PFSK-1 (cell line): ENCODE measurements around the gene RIPK1.

Experiments used
- POLR2AphosphoS5 ChIP-seq: IDR thresholded peaks from 2 replicates; pipeline ENCODE4 v1.6.1; 2012; ENCODE audit warnings: low read depth, mild to moderate bottlenecking, control low read depth, low read length, moderate library complexity
- REST ChIP-seq, 2 experiments: IDR thresholded peaks; 2 replicates each; pipeline versions ENCODE4 v1.6.1 to v1.8.0; 2011 to 2012; ENCODE audit warnings: low read depth in 2 of 2, low read length in 2 of 2, control low read depth in 1 of 2, inconsistent platforms in 1 of 2, mild to moderate bottlenecking in 1 of 2, moderate library complexity in 1 of 2; ENCODE audit not compliant: insufficient read depth in 1 of 2
- SIN3A ChIP-seq: IDR thresholded peaks from 2 replicates; pipeline ENCODE4 v1.6.1; 2012; ENCODE audit warnings: mild to moderate bottlenecking, low read length, moderate library complexity, borderline replicate concordance; ENCODE audit not compliant: insufficient read depth
- TAF1 ChIP-seq: IDR thresholded peaks from 2 replicates; pipeline ENCODE4 v1.6.1; 2012; ENCODE audit warnings: low read length, control low read depth, borderline replicate concordance; ENCODE audit not compliant: insufficient read depth

GRCh38 chr6:3124667-3125066 is 56.4 kb downstream of the RIPK1 start:
- no peak for TF ChIP-seq POLR2AphosphoS5
- TF ChIP-seq REST (IDR thresholded peaks at IDR 0.05; ENCODE audit: insufficient read depth in 1 of 2, low read depth in 2 of 2, low read length in 2 of 2), result no peak
- TF ChIP-seq TAF1, result no peak
- no peak for TF ChIP-seq SIN3A
